Upper lobe of left lung (tissue), 6 donors: ENCODE results near the gene HEATR3. TPM values are rescaled to one million over a fixed set of nuclear protein-coding genes. Genes with fewer than 3 reads are reported as not detected.

Source experiments
- ATAC-seq, 2 donors: fragments of 200-7000 bp; cut with Tn5 transposase; one replicate each; pipeline ENCODE4 v1.9.1; 2022; ENCODE audit warnings: mild to moderate bottlenecking in 2 of 2, moderate library complexity in 2 of 2; ENCODE audit not compliant: low FRiP score in 2 of 2
- DNase-seq, 2 donors: peaks; one replicate each; pipeline ENCODE4 v3.0.0-alpha.2; 2019 to 2020
- H3K27ac ChIP-seq, 4 donors: fragments of 200-600 bp; sonication (generic); one replicate each; pipeline ENCODE4 v1.5.1; 2016 to 2019
- H3K27me3 ChIP-seq, 4 donors: fragments of 200-600 bp; sonication (generic); one replicate each; pipeline ENCODE4 v1.5.1; 2017 to 2019
- H3K36me3 ChIP-seq, 4 donors: fragments of 200-600 bp; sonication (generic); one replicate each; pipeline ENCODE4 v1.5.1; 2016 to 2019
- H3K4me1 ChIP-seq, 4 donors: fragments of 200-600 bp; sonication (generic); one replicate each; pipeline ENCODE4 v1.5.1; 2018 to 2019
- H3K4me3 ChIP-seq, 4 donors: fragments of 200-600 bp; sonication (generic); one replicate each; pipeline ENCODE4 v1.5.1; 2017 to 2019; ENCODE audit warnings: mild to moderate bottlenecking in 2 of 4, moderate library complexity in 1 of 4
- H3K9me3 ChIP-seq, 4 donors: fragments of 200-600 bp; sonication (generic); one replicate each; pipeline ENCODE4 v1.5.1; 2018 to 2019
- CTCF ChIP-seq, 6 experiments: fragments of 450-650 bp in 4 of 6; fragments of 200-600 bp in 2 of 6; sonication (generic) in 2 of 6; IDR thresholded peaks; one replicate each; pipeline ENCODE4 v1.5.1; 2016 to 2019; ENCODE audit warnings: antibody characterized with exemption in 6 of 6
- EP300 ChIP-seq, 4 donors: sonication (generic); formaldehyde crosslinking; IDR thresholded peaks; one replicate each; pipeline ENCODE4 v1.5.1; 2017; ENCODE audit warnings: antibody characterized with exemption in 4 of 4, control low read depth in 2 of 4
- POLR2A ChIP-seq, 4 donors: fragments of 450-650 bp; IDR thresholded peaks; one replicate each; pipeline ENCODE4 v1.5.1; 2016 to 2017; ENCODE audit warnings: antibody characterized with exemption in 4 of 4, mild to moderate bottlenecking in 2 of 4
- POLR2AphosphoS5 ChIP-seq, 2 donors: sonication (generic); formaldehyde crosslinking; IDR thresholded peaks; one replicate each; pipeline ENCODE4 v1.5.1; 2017; ENCODE audit warnings: antibody characterized with exemption in 2 of 2
- WGBS, 2 donors: methylation state at CpG; one replicate each; pipeline ENCODE4 v1.1.5; 2017 to 2018; 5-methylcytosine and 5-hydroxymethylcytosine counted together
- total RNA-seq, 6 donors: library from RNA; depleted of rRNA in 4 of 6; stranded (reverse); fragments of >200 nt in 4 of 6; gene quantifications; one replicate each; pipeline versions ENCODE4 v1.1.0 to v1.2.1, GENCODE V29; 2016 to 2021
- donor health status: DM: no; HTN: no; CAD: no; lungs with moderate emphysema.
- donor health status: DM: no; HTN: yes; CAD: no; lungs with severe emphysema.

The HEATR3 gene
- total RNA-seq, 6 donors from 2014 or later, result 15.0 to 59.7 (median 25.1) TPM

- whole genome bisulfite sequencing, 2 donors, result 89 to 90% methylated on average over 11 of the region's 11 CpGs
- no peak for TF ChIP-seq CTCF (IDR thresholded peaks at IDR 0.05)
- TF ChIP-seq EP300 (IDR thresholded peaks at IDR 0.05), result no peak
- TF ChIP-seq POLR2A (IDR thresholded peaks at IDR 0.05), result no peak
- no peak for TF ChIP-seq POLR2AphosphoS5 (IDR thresholded peaks at IDR 0.05)
- ATAC-seq (no peak), DNase-seq (no peak)
- Histone ChIP-seq H3K4me3 (peak overlapping the region in 2 of 4 donors; percentile 79 to 93), H3K36me3 (no peaks in the 10 kb centered on the region), H3K4me1 (peaks cover 17 to 35% (median 25%) of the 10 kb centered on the region in 4 donors), H3K27ac (no peak overlapping the region), H3K27me3 (no peaks in the 10 kb centered on the region), H3K9me3 (no peaks in the 10 kb centered on the region)
Measured at GRCh38 chr16:50151756-50152155, 86.0 kb downstream of the HEATR3 start.

- TF ChIP-seq CTCF (IDR thresholded peaks at IDR 0.05) (peak in 1 of 6 experiments; percentile 5), EP300 (IDR thresholded peaks at IDR 0.05) (no peak), POLR2AphosphoS5 (IDR thresholded peaks at IDR 0.05) (no peak)
- peak in 1 of 2 donors; percentile 40 for DNase-seq
Measured at GRCh38 chr16:50152351-50152806, 86.6 kb downstream of the HEATR3 start.

GRCh38 chr16:50152807-50153595, 87.2 kb downstream of the HEATR3 start, which contains the start of gene TENT4B:
TENT4B (plus strand) TSS chr16:50153306; CDS start chr16:50153622, 316 bp downstream.
- H3K4me3 ChIP-seq, result peak within 1 kb of the TSS; percentile 70 to 93 (median 76)
- no peaks in the 10 kb centered on the region for H3K36me3 ChIP-seq
- peaks cover 18 to 40% (median 26%) of the 10 kb centered on the region in 4 donors for H3K4me1 ChIP-seq
- H3K27ac ChIP-seq, result peak within 1 kb of the TSS; percentile 92 to 96 (median 96)
- no peaks in the 10 kb centered on the region for H3K9me3 ChIP-seq
- 1% methylated on average over 22 to 26 of the region's 114 CpGs for WGBS, 2 donors
- peak; percentile 87 to 97 for DNase-seq
- ATAC-seq, result peak; percentile 94 to 96
- H3K27me3 ChIP-seq, result no peaks in the 10 kb centered on the region
- TF ChIP-seq POLR2AphosphoS5 (IDR thresholded peaks at IDR 0.05) (peak; percentile 80 to 87), EP300 (IDR thresholded peaks at IDR 0.05) (no peak), POLR2A (IDR thresholded peaks at IDR 0.05) (peak in 2 of 4 donors; percentile 69 to 88)

More at GRCh38 chr16:50152351-50152806, 86.6 kb downstream of the HEATR3 start:
- Histone ChIP-seq H3K27me3 (no peaks in the 10 kb centered on the region), H3K36me3 (no peaks in the 10 kb centered on the region), H3K4me1 (peaks cover 17 to 40% (median 26%) of the 10 kb centered on the region in 4 donors), H3K9me3 (no peaks in the 10 kb centered on the region), H3K27ac (peak overlapping the region; percentile 92 to 96 (median 96)), H3K4me3 (peak overlapping the region; percentile 70 to 93 (median 76))
- peak; percentile 58 to 66 for ATAC-seq
- 1% methylated on average over 23 to 24 of the region's 24 CpGs for WGBS, 2 donors

DNA sequence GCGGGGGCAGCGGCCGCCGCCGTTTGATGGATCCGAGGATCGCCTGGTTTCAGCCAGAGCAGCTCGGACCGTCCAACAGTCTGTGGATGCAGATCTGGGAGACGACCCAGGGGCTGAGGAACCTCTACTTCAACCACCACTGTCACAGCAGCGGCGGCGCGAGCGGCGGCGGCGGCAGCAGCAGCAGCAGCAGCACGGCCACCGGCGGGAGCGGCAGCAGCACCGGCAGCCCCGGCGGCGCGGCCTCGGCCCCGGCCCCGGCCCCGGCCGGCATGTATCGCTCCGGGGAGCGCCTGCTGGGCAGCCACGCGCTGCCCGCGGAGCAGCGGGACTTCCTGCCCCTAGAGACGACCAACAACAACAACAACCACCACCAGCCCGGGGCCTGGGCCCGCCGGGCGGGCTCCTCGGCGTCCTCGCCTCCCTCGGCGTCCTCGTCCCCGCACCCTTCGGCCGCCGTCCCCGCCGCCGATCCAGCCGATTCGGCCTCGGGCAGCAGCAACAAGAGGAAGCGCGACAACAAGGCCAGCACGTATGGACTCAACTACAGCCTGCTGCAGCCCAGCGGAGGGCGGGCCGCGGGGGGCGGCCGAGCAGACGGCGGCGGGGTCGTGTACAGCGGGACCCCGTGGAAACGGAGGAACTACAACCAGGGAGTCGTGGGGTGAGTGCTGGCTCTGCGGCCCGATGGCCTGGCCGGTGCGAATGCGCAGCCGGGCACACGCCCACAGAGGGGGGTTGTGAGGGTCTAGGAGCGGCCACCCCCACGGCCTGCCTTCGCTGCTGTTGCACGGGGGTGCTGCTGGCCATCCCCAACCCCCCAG, 88.0 kb downstream of the HEATR3 start:
- ATAC-seq (no peak), DNase-seq (peak; percentile 49 to 92)
- TF ChIP-seq POLR2A (IDR thresholded peaks at IDR 0.05), result no peak
- no peak for TF ChIP-seq EP300 (IDR thresholded peaks at IDR 0.05)
- TF ChIP-seq CTCF (IDR thresholded peaks at IDR 0.05), result peak in 2 of 6 experiments; percentile 2 to 29
- Histone ChIP-seq H3K27me3 (no peaks in the 10 kb centered on the region), H3K36me3 (no peaks in the 10 kb centered on the region), H3K4me3 (peak overlapping the region; percentile 34 to 93 (median 76)), H3K4me1 (peaks cover 21 to 40% (median 28%) of the 10 kb centered on the region in 4 donors), H3K9me3 (no peaks in the 10 kb centered on the region), H3K27ac (peak overlapping the region; percentile 67 to 96 (median 96))
- 1 to 2% methylated on average over 8 to 46 of the region's 89 CpGs for WGBS, 2 donors
